ENCODE results near the gene PTPN11.

DNA sequence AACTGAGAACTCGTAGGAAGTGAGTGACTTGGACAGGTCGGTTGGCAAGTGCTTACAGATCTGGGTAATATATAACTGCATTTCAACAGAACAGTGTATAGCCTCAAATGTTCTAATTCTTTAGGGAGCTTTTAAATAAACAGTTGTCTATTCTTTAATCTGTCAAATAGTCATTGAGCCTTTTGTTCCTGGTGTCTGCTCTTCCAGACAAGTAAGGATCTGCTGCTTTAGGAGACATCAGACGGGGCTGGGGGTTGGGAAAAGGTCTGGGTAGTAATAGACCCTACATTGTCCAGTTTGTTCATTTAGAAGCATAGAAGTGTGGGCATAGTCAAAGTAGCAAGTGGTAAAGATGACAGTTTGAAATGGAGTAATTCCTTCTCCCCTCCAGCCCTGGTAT, 2.0 kb downstream of the PTPN11 start:
- no peak for TF ChIP-seq POLR2A (IDR thresholded peaks at IDR 0.05)
- TF ChIP-seq, protein P1, sequence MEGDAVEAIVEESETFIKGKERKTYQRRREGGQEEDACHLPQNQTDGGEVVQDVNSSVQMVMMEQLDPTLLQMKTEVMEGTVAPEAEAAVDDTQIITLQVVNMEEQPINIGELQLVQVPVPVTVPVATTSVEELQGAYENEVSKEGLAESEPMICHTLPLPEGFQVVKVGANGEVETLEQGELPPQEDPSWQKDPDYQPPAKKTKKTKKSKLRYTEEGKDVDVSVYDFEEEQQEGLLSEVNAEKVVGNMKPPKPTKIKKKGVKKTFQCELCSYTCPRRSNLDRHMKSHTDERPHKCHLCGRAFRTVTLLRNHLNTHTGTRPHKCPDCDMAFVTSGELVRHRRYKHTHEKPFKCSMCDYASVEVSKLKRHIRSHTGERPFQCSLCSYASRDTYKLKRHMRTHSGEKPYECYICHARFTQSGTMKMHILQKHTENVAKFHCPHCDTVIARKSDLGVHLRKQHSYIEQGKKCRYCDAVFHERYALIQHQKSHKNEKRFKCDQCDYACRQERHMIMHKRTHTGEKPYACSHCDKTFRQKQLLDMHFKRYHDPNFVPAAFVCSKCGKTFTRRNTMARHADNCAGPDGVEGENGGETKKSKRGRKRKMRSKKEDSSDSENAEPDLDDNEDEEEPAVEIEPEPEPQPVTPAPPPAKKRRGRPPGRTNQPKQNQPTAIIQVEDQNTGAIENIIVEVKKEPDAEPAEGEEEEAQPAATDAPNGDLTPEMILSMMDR (IDR thresholded peaks at IDR 0.05): no peak

All from esophagus squamous epithelium (tissue), 4 donors.